ENCODE results near the gene CHRNG.
"Not testable (repeated sequence)": the region's sequence is repeated elsewhere in the genome, so short reads cannot be mapped to it uniquely, and the experiment has no call there.

CHRNG gene

GRCh38 chr2:232528746-232529460, 10.6 kb upstream of the CHRNG start:
- no peak for DNase-seq

- DNase-seq, result no peak
These were observed 9.5 kb upstream of the CHRNG start for GRCh38 chr2:232529806-232530547.

GRCh38 chr2:232530626-232531260, 8.7 kb upstream of the CHRNG start:
- DNase-seq, result no peak

- DNase-seq, result no peak
These were observed 7.1 kb upstream of the CHRNG start for GRCh38 chr2:232532419-232532818.

- not testable (repeated sequence) for DNase-seq
These were observed 6.7 kb upstream of the CHRNG start for GRCh38 chr2:232532821-232533220.

- no peak for DNase-seq
These were observed 5.4 kb upstream of the CHRNG start for GRCh38 chr2:232533944-232534710.

- DNase-seq, result no peak
These were observed 4.4 kb upstream of the CHRNG start for GRCh38 chr2:232534940-232535651.

GRCh38 chr2:232535761-232536530, 3.5 kb upstream of the CHRNG start:
- DNase-seq, result no peak

GRCh38 chr2:232537079-232537478, 2.4 kb upstream of the CHRNG start:
- DNase-seq, result no peak

GRCh38 chr2:232537499-232537898, 2.0 kb upstream of the CHRNG start:
- no peak for DNase-seq

GRCh38 chr2:232538671-232539070, 821 bp upstream of the CHRNG start:
- no peak for DNase-seq

GRCh38 chr2:232540441-232541041, 1.0 kb downstream of the CHRNG start:
- DNase-seq, result no peak

- DNase-seq, result no peak
These were observed 1.9 kb downstream of the CHRNG start for GRCh38 chr2:232541195-232541960.

GRCh38 chr2:232541961-232542714, 2.6 kb downstream of the CHRNG start:
- DNase-seq, result no peak

GRCh38 chr2:232542715-232543467, 3.4 kb downstream of the CHRNG start:
- DNase-seq, result no peak

- no peak for DNase-seq
These were observed 4.0 kb downstream of the CHRNG start for GRCh38 chr2:232543491-232543890.

- DNase-seq, result no peak
These were observed 4.6 kb downstream of the CHRNG start for GRCh38 chr2:232543928-232544631.

GRCh38 chr2:232544674-232545073, 5.2 kb downstream of the CHRNG start:
- no peak for DNase-seq

All from NCI-H2107 (cell line).